Activated T-cell treated with anti-CD3 and anti-CD28 coated beads for 1 hour (primary cell): ENCODE measurements around the gene OR51B4.
"Not testable (repeated sequence)": the region's sequence is repeated elsewhere in the genome, so short reads cannot be mapped to it uniquely, and the experiment has no call there.

Source experiments
- DNase-seq: peaks from one replicate; pipeline ENCODE4 v3.0.0-alpha.2; 2020; ENCODE audit warnings: low read depth

Gene OR51B4

GRCh38 chr11:5294342-5294995 is 7.3 kb downstream of the OR51B4 start:
- DNase-seq = not testable (repeated sequence)

DNA sequence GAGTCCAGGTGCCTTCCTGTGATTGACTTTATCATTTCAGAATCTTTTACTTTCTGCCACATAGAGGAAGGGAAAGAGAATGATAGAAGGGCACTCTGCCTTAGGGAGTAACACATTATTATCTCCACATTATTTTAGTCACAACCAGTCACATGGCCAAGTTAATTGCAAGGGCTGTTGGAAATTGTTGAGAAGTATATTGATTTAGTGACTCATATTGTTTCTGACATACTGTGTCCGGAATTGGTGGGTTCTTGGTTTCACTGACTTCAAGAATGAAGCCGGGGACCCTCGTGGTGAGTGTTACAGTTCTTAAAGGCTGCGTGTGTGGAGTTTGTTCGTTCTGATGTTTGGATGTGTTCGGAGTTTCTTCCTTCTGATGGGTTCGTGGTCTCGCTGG is 8.7 kb downstream of the OR51B4 start:
- no peak for DNase-seq

DNA sequence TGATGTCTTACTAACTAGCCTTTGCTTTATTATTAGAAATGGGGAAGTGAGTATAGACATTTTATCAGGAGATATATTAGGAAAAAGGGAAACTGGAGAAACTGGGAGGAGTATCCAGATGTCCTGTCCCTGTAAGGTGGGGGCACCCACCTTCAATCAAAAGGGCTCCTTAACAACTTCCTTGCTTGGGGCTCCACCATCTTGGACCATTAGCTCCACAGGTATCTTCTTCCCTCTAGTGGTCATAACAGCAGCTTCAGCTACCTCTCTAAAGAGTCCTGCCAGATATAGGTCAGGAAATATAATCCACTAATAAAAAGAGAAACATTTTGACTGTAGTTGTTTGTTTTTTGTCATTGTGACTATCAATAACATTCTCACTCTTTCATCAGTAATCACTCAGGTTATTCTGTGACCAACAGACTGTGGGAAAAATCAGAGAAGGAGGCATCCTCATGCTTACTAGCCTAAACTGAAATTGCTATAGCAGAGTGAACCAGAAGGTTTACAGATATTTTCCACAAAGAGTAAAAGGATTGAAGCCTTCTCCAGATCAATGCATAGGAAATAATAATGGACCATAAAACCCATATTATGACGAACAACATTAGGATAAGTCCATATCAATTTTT is 10.4 kb downstream of the OR51B4 start:
- DNase-seq = no peak

DNA sequence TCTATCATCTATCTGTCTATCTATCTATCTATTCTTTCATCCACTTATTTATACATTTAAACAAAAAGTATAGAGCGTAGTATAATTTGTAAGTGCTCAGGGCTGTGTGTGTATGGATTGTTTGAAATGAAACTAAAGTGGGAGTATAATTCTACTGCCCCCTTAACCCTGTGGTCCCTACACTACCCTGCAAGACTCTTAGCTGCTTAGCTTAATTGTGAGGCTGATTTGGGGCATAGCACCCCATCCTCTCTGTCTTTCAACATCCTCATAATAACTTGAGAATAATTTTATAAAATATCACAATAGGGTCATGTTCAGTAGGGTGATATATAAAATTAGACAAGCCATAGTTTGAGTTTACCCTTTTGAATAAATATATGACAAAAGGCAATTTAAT is 11.6 kb downstream of the OR51B4 start:
- no peak for DNase-seq

GRCh38 chr11:5289696-5290095 is 12.1 kb downstream of the OR51B4 start:
- DNase-seq = no peak

DNA sequence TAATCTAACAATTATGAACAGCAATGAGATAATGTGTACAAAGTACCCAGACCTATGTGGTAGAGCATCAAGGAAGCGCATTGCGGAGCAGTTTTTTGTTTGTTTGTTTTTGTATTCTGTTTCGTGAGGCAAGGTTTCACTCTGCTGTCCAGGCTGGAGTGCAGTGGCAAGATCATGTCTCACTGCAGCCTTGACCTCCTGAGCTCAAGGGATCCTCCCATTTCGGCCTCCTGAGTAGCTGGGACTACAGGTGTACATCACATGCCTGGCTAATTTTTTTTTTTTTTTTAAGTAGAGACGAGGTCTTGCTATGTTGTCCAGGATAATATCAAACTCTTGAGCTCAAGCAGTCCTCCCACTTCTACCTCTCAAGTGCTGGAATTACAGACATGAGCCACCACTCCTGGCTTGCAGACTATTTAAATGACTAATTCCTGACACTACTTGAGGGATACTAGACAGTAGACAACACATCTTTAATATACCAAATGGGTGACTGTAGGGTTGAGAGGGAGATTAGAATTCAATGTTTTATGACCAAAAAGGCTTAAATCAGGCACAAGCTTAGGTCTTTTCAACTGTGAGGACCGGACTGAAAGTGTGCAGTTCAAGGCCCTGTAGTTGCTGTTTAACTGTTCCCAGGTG is 12.7 kb downstream of the OR51B4 start:
- no peak for DNase-seq

DNA sequence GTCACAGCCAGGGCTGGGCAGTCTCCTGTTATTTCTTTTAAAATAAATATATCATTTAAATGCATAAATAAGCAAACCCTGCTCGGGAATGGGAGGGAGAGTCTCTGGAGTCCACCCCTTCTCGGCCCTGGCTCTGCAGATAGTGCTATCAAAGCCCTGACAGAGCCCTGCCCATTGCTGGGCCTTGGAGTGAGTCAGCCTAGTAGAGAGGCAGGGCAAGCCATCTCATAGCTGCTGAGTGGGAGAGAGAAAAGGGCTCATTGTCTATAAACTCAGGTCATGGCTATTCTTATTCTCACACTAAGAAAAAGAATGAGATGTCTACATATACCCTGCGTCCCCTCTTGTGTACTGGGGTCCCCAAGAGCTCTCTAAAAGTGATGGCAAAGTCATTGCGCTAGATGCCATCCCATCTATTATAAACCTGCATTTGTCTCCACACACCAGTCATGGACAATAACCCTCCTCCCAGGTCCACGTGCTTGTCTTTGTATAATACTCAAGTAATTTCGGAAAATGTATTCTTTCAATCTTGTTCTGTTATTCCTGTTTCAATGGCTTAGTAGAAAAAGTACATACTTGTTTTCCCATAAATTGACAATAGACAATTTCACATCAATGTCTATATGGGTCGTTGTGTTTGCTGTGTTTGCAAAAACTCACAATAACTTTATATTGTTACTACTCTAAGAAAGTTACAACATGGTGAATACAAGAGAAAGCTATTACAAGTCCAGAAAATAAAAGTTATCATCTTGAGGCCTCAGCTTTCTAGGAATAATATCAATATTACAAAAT is 13.4 kb downstream of the OR51B4 start:
- no peak for DNase-seq

DNA sequence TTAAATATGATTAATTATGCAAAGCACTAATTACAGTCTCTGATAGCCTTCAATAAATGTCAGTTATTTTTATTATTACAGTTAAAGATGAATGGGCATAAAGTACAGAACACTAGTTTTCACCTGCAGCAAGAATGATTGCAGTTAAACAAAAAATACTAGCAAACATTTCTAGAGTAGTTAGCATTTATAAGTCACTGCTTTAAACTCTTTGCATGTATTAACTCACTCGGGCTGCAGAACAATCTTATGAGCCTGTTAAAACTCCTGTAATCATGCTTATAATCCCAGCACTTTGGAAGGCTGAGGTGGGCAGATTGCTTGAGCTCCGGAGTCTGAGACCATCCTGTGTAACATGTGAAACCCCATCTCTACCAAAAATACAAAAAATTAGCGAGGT is 14.8 kb downstream of the OR51B4 start:
- DNase-seq = no peak

GRCh38 chr11:5286351-5286750 is 15.4 kb downstream of the OR51B4 start:
- no peak for DNase-seq

DNA sequence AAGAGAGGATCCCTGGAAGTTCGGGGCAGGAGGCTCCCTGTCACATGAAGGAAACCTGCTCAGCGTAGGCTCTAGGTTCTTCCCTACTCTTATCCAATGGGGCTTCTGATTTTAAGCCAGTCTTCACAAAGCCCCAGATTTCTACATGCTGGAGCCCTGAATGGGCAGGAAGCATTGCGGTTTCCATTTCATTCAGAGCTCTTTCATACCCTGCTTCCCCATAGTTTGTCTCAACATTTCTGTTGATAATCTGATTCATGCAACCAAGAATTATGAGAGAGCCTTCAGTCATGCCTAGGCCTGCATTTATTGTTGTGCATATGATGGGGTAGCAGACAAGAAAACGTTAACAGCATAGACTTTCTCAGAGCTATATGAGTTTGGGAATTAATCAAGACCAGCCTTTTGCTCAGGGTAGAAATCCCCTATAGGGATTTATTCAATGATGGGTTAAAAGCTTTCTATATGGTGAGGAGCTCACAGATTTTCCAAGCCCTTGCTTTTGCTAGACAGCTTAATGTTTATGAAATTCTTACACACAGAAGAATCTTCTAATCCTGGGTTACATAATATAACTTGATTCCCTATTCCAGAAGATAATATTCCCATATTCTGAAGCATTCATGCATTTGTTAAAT is 15.9 kb downstream of the OR51B4 start:
- no peak for DNase-seq

DNA sequence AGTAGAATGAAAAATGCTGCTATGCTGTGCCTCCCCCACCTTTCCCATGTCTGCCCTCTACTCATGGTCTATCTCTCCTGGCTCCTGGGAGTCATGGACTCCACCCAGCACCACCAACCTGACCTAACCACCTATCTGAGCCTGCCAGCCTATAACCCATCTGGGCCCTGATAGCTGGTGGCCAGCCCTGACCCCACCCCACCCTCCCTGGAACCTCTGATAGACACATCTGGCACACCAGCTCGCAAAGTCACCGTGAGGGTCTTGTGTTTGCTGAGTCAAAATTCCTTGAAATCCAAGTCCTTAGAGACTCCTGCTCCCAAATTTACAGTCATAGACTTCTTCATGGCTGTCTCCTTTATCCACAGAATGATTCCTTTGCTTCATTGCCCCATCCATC is 17.1 kb downstream of the OR51B4 start:
- DNase-seq = no peak

DNA sequence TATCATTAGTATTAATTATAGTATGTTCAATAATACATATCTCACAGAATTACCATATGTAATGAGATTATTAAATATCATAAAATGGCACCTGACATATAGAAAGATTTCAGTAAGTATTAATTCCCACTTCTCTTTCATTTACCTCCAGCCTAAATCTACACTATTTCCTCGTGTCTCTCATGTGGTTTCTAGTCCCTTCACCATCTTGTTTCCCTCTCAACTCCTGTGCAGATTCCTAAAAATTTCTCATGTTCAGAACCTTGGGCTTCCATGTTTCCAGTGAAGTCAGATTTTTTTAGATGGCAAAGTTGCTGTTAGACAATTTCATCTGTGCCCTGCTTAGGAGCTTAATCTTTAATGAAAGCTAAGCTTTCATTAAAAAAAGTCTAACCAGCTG is 17.9 kb downstream of the OR51B4 start:
- no peak for DNase-seq

DNA sequence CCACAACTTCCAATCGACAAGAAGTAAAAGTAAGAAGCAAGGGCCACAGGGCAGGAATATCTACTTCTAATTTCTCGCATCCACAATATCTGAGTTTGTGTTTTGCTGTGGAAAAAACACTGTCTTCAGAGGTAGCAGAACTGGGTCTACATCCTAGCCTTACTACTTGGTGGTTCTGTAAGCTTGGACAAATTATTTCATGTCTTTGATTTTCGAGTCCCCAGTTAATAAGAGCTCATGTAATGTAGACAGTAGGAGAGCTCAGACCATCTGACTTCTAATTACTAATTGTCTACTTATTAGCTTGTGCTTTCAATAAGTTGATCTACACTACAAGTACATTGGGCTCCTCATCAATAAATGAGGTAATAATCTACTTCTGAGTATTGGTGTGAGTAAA is 18.7 kb downstream of the OR51B4 start:
- no peak for DNase-seq

- DNase-seq = no peak
Measured at GRCh38 chr11:5282628-5283027, 19.1 kb downstream of the OR51B4 start.

GRCh38 chr11:5281596-5281995 is 20.1 kb downstream of the OR51B4 start:
- DNase-seq = no peak

- no peak for DNase-seq
Measured at GRCh38 chr11:5280582-5281102, 21.1 kb downstream of the OR51B4 start.

DNA sequence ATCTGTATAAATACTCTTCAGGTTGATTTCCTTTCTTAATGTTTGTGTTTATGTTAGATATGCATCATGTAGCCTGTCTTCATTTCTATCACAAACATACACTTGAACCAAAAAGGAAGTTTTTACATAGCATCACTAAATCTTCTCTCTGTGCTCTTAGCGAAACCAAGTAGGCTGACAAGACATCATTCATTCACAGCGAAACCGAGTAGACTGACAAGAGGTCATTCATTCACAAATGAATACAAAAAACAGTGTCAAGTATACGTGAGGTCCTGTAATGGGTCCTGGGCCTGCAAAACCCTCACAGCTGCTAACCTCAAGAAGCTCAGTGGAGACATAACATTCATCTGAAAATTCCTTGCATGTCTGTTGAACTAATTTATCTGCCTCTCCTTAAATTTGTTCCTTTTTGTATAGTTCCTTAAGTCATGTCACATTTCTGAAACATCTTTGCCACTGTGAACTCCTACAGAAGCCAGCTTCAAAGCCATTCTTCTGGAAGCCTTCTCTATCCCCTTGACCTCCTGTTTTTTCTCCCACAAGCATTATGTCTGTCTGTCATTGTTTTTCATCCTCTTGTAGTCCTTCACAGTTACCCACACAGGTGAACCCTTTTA is 22.2 kb downstream of the OR51B4 start:
- no peak for DNase-seq

DNA sequence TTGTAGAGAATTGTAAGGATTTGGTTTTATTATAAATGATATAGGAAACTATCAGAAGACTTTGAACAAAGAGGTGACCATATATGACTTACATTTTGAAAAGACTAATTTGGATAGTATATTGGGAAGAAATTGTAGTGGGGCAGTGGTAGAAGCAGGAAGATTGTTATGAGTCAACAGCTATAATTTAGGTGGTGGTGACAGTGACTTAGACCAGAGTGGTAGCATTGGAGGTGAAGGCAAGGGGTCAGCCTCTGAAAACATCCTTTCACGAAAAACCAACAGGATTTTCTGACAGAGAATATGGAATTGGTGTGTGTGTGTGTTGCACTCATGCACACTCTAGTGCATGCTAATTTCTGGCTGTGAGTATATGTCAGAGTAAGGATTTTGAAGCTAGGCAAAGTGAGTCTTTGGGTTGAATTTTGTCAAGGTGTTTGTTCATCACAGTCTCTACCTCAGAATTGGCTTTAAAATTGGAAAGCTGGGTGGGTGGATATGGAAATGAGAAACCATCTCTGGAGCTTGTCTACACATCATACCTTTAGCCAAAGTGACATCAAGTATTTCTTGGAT is 23.9 kb downstream of the OR51B4 start:
- no peak for DNase-seq

DNA sequence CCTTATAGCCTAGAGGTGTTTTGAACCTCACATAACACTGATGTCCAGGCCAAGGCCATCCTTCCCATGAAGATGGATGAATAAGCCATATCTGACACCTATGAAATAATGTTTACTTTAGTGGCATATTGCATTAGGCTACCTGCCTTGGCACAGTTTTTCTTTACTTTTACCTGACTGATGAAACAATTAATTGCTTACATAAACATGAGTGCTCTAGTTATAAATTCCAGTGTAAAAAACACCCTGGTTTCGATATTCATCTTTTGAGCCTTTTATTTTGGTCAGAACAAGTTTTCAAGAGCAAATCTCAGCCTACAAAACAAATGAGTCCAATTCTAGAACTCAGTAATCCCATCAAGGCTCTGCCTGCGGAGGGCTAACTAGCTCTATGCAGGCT is 25.0 kb downstream of the OR51B4 start:
- DNase-seq = no peak

DNA sequence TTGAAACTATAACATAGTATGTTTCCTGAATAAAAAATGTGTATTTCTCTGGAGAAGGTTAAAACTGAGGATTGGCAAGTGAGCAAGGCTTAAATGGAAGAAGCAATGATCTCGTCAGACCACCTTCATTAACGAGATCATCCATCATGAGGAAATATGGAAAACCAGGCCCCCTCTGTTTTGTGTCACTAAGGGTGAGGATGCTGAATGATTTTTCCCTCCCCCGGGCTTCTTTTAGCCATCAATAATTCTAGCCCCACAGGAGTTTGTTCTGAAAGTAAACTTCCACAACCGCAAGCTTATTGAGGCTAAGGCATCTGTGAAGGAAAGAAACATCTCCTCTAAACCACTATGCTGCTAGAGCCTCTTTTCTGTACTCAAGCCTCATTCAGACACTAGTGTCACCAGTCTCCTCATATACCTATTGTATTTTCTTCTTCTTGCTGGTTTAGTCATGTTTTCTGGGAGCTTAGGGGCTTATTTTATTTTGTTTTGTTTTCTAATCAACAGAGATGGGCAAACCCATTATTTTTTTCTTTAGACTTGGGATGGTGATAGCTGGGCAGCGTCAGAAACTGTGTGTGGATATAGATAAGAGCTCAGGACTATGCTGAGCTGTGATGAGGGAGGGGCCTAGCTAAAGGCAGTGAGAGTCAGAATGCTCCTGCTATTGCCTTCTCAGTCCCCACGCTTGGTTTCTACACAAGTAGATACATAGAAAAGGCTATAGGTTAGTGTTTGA is 26.2 kb downstream of the OR51B4 start:
- DNase-seq = no peak

DNA sequence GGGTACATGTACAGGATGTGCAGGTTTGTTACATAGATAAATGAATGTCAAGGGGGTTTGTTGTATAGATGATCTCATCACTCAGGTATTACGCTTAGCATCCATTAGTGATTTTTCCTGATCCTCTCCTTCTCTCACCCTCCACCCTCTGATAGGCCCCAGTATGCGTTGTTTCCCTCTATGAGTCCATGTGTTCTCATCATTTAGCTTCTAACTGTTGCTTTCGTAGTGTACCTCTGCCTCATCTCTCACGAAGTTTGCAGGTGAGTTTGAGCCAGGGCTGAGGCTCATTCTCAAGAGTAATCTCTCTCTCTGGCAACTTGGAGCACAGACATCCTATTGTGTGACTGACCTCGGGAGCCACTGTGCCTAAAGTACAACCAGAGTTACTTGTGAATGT is 27.4 kb downstream of the OR51B4 start:
- DNase-seq = no peak
